ENCODE results near the gene RALGPS1.

DNA sequence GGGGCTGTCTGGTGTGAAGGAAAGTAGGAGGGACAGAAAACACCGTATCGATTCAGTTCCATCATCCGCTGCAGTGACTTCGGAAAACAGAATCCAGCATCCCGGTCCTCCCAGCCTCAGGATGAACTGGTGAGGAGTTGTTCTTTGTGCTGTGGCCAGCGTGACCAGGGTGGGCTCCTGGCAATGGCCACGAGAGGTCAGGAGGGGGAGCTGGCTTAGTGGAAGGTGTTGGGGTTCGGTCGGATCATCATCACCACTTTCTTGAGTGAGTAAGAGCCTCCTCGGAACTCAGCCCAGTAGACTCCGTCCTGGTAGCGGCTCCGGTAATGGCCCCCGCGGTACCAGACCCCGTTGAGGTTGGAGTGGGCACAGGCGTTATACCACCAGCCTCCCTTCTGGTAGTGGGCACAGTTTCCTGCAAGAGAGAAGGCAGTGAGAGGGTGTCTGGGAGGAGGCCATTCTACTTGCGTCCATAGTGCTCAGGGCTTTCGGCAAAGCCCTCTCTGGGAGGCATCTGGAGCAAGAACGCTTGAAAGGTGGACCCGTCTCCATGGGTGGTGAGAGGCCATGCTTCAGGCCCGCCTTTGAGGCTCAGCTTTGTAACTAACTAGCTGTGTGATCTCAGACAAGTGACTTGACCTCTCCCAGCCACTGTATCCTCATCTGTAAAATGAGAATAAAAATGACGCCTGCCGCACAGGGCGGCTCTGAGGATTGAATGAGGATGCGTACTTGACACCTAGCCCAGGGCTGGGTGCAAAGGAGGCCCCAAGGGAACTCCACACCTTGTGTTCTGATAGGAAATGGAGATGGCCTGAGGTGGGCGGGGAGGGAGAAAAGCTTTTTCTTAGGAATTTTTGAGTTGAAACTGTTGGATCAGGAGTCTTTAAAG lies 174.4 kb downstream of the RALGPS1 start:
- TF ChIP-seq, protein P1, sequence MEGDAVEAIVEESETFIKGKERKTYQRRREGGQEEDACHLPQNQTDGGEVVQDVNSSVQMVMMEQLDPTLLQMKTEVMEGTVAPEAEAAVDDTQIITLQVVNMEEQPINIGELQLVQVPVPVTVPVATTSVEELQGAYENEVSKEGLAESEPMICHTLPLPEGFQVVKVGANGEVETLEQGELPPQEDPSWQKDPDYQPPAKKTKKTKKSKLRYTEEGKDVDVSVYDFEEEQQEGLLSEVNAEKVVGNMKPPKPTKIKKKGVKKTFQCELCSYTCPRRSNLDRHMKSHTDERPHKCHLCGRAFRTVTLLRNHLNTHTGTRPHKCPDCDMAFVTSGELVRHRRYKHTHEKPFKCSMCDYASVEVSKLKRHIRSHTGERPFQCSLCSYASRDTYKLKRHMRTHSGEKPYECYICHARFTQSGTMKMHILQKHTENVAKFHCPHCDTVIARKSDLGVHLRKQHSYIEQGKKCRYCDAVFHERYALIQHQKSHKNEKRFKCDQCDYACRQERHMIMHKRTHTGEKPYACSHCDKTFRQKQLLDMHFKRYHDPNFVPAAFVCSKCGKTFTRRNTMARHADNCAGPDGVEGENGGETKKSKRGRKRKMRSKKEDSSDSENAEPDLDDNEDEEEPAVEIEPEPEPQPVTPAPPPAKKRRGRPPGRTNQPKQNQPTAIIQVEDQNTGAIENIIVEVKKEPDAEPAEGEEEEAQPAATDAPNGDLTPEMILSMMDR (IDR thresholded peaks at IDR 0.05) = no peak
- TF ChIP-seq EP300 (IDR thresholded peaks at IDR 0.05) (no peak), POLR2A (IDR thresholded peaks at IDR 0.05) (no peak)
